HG02610 (cell line): ENCODE data around the gene MYH16.
"Not testable (repeated sequence)": the region's sequence is repeated elsewhere in the genome, so short reads cannot be mapped to it uniquely, and the experiment has no call there.

Source experiments
- ATAC-seq: cut with Tn5 transposase; IDR thresholded peaks from one replicate; pipeline ENCODE4 v1.9.1; 2021; ENCODE audit warnings: mild to moderate bottlenecking, moderate library complexity; ENCODE audit not compliant: unreplicated experiment

The MYH16 gene

DNA sequence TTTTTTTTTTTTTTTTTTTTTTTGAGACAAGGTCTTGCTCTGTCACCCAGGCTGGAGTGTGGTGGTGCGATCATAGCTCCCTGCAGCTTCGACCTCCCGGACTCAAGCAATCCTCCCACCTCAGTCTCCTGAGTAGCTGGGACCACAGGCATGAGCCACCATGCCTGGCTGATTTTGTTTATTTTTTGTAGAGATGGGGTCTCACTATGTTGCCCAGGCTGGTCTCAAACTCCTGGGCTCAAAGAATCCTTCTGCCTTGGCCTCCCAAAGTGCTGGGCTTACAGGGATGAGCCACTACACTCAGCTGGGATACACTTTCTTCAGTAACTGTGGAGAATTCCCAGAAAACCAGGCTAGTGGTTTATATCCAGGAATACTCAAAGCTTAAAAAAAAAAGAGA is 78.0 kb downstream of the MYH16 start:
- not testable (repeated sequence) for ATAC-seq

DNA sequence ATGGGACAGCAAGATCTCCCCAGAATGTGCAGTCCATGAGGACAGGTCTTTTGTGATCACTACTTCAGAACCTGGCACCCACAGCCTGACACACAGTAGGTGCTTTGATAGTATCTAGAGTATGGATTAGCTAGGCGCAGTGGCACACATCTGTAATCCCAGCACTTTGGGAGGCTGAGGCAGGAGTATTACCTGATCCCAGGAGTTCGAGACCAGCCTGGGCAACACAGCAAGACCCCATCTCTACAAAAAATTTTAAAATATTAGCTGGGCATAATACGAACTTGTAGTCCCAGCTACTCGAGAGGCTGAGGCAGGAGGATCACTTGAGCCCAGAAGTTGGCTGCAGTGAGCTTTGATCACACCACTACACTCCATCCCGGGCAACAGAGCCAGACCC is 79.6 kb downstream of the MYH16 start:
- no peak for ATAC-seq

DNA sequence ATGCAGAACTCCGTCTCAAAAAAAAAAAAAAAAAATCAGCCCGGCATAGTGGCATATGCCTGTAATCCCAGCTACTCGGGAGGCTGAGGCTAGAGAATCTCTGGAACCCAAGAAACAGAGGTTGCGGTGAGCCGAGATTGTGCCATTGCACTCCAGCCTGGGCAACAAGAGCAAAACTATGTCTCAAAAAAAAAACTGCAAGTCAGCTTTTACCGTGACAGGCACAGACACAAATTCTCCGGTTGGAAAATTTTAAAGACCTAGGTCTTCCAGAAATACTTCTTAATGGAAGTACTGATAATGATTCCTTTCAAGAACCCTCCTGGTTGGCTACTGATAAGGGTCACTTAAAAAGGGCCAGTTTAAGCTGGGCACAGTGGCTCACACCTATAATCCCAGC is 82.5 kb downstream of the MYH16 start:
- ATAC-seq = no peak

DNA sequence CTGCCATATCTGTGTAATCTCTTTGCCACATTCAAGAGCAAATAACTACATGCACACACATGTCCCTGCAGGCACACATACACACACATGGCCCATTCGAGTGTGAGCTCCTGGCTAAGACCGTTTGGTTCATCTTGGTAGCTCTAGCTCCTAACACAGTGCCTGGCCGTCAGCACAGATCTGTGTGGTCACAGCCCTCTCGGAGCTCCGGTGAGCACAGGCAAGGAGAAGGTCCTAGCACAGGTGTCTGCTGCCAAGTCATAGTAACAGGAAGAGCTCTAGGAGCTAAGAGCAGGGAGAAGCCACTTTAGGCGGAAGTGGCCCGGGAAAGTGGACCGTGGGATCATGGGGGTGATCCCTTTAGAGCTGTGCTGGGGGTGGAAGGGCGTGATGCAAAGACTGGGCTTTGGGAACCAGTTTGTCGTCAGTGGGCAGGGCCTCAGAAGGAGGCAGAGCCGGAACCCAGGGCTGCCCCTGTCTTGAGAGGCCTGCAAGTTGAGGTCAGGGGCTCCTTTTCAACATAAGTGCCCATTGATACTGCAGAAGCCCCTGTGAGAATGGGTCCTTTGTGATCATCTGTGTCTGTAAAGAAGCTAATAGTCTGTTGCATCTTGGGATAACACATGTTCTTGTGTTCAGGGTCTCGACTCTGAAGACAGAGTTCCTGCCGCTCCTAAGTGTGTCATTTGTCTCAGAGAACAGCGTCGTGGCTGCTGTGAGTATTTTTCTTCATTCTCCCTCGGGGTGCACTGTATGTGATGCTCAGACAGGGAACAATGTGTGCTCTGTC is 85.3 kb downstream of the MYH16 start:
- no peak for ATAC-seq

DNA sequence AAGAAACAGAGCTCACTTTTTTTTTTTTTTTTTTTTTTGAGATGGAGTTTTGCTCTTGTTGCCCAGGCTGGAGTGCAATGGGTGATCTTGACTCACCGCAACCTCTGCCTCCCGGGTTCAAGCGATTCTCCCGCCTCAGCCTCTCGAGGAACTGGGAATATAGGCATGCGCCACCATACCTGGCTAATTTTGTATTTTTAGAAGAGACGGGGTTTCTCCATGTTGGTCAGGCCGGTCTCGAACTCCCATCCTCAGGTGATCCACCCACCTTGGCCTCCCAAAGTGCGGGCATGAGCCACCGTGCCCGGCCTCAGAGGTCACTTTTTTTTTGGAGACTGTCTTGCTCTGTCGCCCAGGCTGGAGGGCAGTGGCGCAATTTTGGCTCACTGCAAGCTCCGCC is 85.9 kb downstream of the MYH16 start:
- ATAC-seq = not testable (repeated sequence)

DNA sequence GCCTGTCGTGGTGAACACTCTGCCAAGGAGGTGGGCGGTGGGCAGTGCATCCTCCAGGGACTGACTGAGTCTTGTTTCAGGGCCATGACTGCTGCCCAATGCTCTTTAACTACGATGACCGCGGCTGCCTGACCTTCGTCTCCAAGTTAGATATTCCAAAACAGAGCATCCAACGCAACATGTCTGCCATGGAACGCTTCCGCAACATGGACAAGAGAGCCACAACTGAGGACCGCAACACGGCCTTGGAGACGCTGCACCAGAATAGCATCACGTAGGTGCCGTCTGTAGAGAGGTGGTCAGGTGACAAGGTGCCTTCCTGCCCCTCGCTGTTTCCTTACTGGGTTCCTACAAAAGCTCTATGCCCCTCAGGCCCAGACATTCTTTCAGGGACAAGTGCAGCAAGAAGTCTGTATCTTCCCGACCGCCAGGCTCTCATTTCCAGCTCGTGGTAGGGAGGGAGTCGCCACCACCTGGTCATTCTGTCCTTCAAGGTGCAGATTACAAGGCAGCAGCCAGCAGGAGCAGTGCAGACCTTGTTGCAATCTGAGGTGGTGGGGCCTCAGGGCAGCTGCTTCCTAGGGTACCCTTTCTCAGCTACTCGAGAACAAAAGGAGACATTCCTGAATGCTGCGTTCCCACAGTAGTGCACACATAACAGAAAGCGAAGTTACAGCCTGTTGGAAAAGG is 87.0 kb downstream of the MYH16 start:
- no peak for ATAC-seq
